Neural progenitor cell (in vitro differentiated cells): ENCODE data around the gene PSMG4. TPM values are rescaled to one million over a fixed set of nuclear protein-coding genes. Genes with fewer than 3 reads are reported as not detected.

Experiments
- DNase-seq: peaks from one replicate; pipeline ENCODE4 v3.0.0-alpha.2; 2016; ENCODE audit warnings: low spot score
- H2AFZ ChIP-seq: fragments of 200-600 bp; sonication (generic); replicated peaks from 2 replicates; pipeline ENCODE4 v1.6.1; 2016; ENCODE audit warnings: antibody characterized with exemption
- H3F3A ChIP-seq: fragments of 200-600 bp; sonication (generic); 2 replicates; pipeline ENCODE4 v1.6.1; 2016; ENCODE audit warnings: antibody characterized with exemption, low read depth
- H3K27ac ChIP-seq: fragments of 200-600 bp; sonication (generic); 2 replicates; pipeline ENCODE4 v1.5.1; 2016; ENCODE audit warnings: mild to moderate bottlenecking
- H3K27me3 ChIP-seq: fragments of 200-600 bp; sonication (generic); 2 replicates; pipeline ENCODE4 v1.6.1; 2016; ENCODE audit warnings: mild to moderate bottlenecking, moderate library complexity
- H3K36me3 ChIP-seq: fragments of 200-600 bp; sonication (generic); 2 replicates; pipeline ENCODE4 v1.5.1; 2016
- H3K4me1 ChIP-seq: fragments of 200-600 bp; sonication (generic); 2 replicates; pipeline ENCODE4 v1.6.1; 2016; ENCODE audit warnings: mixed run types
- H3K4me2 ChIP-seq: fragments of 200-600 bp; sonication (generic); 2 replicates; pipeline ENCODE4 v1.6.1; 2016
- H3K4me3 ChIP-seq: fragments of 200-600 bp; sonication (generic); 2 replicates; pipeline ENCODE4 v1.5.1; 2016
- H3K79me2 ChIP-seq: fragments of 200-600 bp; sonication (generic); 2 replicates; pipeline ENCODE4 v1.6.1; 2016; ENCODE audit warnings: low read depth
- H3K9ac ChIP-seq: fragments of 200-600 bp; sonication (generic); 2 replicates; pipeline ENCODE4 v1.6.1; 2016
- H3K9me3 ChIP-seq: fragments of 200-600 bp; sonication (generic); 2 replicates; pipeline ENCODE4 v1.5.1; 2016; ENCODE audit warnings: low read depth
- H4K20me1 ChIP-seq: fragments of 200-600 bp; sonication (generic); 2 replicates; pipeline ENCODE4 v1.6.1; 2016; ENCODE audit warnings: low read depth
- H3K27ac Mint-ChIP-seq: 3 replicates; pipeline ENCODE4 v1.8.0; 2021; ENCODE audit warnings: mixed read lengths
- H3K27me3 Mint-ChIP-seq: 2 replicates; pipeline ENCODE4 v1.8.0; 2022; ENCODE audit warnings: low read depth, mild to moderate bottlenecking, inconsistent platforms, moderate library complexity, mixed read lengths; ENCODE audit not compliant: insufficient read depth
- H3K36me3 Mint-ChIP-seq: 3 replicates; pipeline ENCODE4 v1.8.0; 2021; ENCODE audit warnings: mixed read lengths
- H3K4me1 Mint-ChIP-seq: 3 replicates; pipeline ENCODE4 v1.8.0; 2021; ENCODE audit warnings: mixed read lengths
- H3K4me3 Mint-ChIP-seq: 3 replicates; pipeline ENCODE4 v1.8.0; 2021; ENCODE audit warnings: mild to moderate bottlenecking, moderate library complexity, mixed read lengths
- H3K9me3 Mint-ChIP-seq: 3 replicates; pipeline ENCODE4 v1.8.0; 2020; ENCODE audit warnings: mixed read lengths
- EZH2 ChIP-seq: fragments of 200-600 bp; sonication (generic); IDR thresholded peaks from 2 replicates; pipeline ENCODE4 v1.6.1; 2017; ENCODE audit warnings: antibody characterized with exemption, mild to moderate bottlenecking, moderate library complexity
- EZH2phosphoT487 ChIP-seq: fragments of 200-600 bp; sonication (generic); IDR thresholded peaks from 2 replicates; pipeline ENCODE4 v1.6.1; 2017; ENCODE audit warnings: antibody characterized with exemption
- total RNA-seq: library from RNA; depleted of rRNA; stranded (reverse); fragments of >200 nt; gene quantifications from 2 replicates; pipeline ENCODE4 v1.2.3, GENCODE V29; 2015; ENCODE audit warnings: low replicate concordance
- TF ChIP-seq, protein P1 (sequence below): fragments of 200-600 bp; sonication (generic); IDR thresholded peaks from 2 replicates; pipeline ENCODE4 v1.5.1; 2017; ENCODE audit warnings: antibody characterized with exemption, mild to moderate bottlenecking

Gene PSMG4
- total RNA-seq, 1 donor from 2014 or later = 15.2 TPM

- peaks cover 13% of the 10 kb centered on the region for H3F3A ChIP-seq
- no peak overlapping the region for H3K27ac ChIP-seq
- H4K20me1 ChIP-seq = no peaks in the 10 kb centered on the region
- Mint-ChIP-seq H3K27ac (no peak overlapping the region), H3K4me1 (peaks cover 57% of the 10 kb centered on the region), H3K9me3 (no peaks in the 10 kb centered on the region), H3K4me3 (peak overlapping the region; percentile 43), H3K36me3 (peaks cover 17% of the 10 kb centered on the region), H3K27me3 (peaks cover 5% of the 10 kb centered on the region)
- H3K79me2 ChIP-seq = no peaks in the 10 kb centered on the region
- no peaks in the 10 kb centered on the region for H3K9me3 ChIP-seq
- H3K9ac ChIP-seq = no peak overlapping the region
- H3K4me1 ChIP-seq = peaks cover 8% of the 10 kb centered on the region
- peaks cover 17% of the 10 kb centered on the region for H3K27me3 ChIP-seq
- H2AFZ ChIP-seq = no peak overlapping the region
- DNase-seq = no peak
- H3K36me3 ChIP-seq = no peaks in the 10 kb centered on the region
- H3K4me3 ChIP-seq = no peak overlapping the region
- no peak for TF ChIP-seq EZH2phosphoT487
- TF ChIP-seq, protein P1, sequence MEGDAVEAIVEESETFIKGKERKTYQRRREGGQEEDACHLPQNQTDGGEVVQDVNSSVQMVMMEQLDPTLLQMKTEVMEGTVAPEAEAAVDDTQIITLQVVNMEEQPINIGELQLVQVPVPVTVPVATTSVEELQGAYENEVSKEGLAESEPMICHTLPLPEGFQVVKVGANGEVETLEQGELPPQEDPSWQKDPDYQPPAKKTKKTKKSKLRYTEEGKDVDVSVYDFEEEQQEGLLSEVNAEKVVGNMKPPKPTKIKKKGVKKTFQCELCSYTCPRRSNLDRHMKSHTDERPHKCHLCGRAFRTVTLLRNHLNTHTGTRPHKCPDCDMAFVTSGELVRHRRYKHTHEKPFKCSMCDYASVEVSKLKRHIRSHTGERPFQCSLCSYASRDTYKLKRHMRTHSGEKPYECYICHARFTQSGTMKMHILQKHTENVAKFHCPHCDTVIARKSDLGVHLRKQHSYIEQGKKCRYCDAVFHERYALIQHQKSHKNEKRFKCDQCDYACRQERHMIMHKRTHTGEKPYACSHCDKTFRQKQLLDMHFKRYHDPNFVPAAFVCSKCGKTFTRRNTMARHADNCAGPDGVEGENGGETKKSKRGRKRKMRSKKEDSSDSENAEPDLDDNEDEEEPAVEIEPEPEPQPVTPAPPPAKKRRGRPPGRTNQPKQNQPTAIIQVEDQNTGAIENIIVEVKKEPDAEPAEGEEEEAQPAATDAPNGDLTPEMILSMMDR = no peak
- no peak for TF ChIP-seq EZH2
- no peak overlapping the region for H3K4me2 ChIP-seq
Measured at GRCh38 chr6:3236005-3236404, 22.7 kb upstream of the PSMG4 start.

DNA sequence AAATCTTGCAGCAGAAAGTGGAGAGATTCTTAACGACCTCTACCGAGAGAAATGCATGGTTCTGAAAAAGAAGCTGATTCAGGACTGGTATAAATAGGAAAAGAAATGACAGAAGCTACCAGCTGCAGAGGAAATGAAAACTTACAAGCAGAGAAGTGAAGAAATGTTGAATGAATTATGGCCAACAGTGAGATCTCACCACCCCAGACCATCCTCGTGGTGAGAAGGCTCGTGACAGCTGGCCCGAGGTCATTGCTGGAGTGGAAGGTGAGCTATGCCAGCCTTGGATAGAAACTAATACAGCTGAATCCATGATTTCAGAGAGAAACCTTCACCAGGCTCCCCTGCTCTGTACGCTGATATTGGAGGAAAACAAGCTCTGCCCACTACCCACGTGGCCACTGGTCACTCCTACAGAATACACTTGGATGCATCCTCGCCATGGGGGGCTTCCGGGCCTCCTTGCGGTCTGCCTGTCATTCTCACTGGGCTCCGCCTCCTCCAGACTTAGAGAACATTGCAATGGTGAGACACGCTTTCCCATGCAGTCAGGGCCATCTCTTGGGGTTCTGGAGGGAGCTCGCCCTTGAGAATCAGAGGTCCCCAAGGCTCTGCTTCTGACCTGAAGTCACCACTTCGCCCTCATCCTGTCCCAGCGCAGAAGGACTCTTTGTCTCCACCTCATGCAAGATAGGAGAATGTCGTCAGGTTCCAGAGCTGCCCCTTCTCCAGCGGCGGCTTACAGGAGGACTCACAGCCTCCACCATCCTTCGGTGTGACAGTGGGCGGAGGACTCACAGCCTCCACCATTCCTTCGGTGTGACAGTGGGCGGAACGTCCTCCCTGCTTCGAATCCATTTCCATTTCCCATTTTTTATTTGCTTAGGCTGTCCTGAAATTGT is 20.7 kb upstream of the PSMG4 start:
- peaks cover 8% of the 10 kb centered on the region for H3K27me3 Mint-ChIP-seq
- no peaks in the 10 kb centered on the region for H3K79me2 ChIP-seq
- no peak for DNase-seq
- H2AFZ ChIP-seq = no peak overlapping the region
- no peak overlapping the region for H3K27ac Mint-ChIP-seq
- H3K9me3 ChIP-seq = no peaks in the 10 kb centered on the region
- peaks cover 57% of the 10 kb centered on the region for H3K4me1 Mint-ChIP-seq
- no peaks in the 10 kb centered on the region for H3K36me3 ChIP-seq
- H3K9me3 Mint-ChIP-seq = no peaks in the 10 kb centered on the region
- H3K4me1 ChIP-seq = peaks cover 8% of the 10 kb centered on the region
- H3K4me3 ChIP-seq = no peak overlapping the region
- no peak overlapping the region for H3K4me2 ChIP-seq
- peaks cover 23% of the 10 kb centered on the region for H3K36me3 Mint-ChIP-seq
- H4K20me1 ChIP-seq = no peaks in the 10 kb centered on the region
- peaks cover 9% of the 10 kb centered on the region for H3K27me3 ChIP-seq
- no peak for TF ChIP-seq EZH2phosphoT487
- TF ChIP-seq, protein P1 = no peak
- TF ChIP-seq EZH2 = no peak
- H3K4me3 Mint-ChIP-seq = no peak overlapping the region
- no peak overlapping the region for H3K9ac ChIP-seq
- H3F3A ChIP-seq = peaks cover 12% of the 10 kb centered on the region
- H3K27ac ChIP-seq = no peak overlapping the region

GRCh38 chr6:3239110-3239830 is 19.5 kb upstream of the PSMG4 start:
- peaks cover 16% of the 10 kb centered on the region for H3F3A ChIP-seq
- H3K9me3 ChIP-seq = no peaks in the 10 kb centered on the region
- H3K27me3 ChIP-seq = no peaks in the 10 kb centered on the region
- no peak overlapping the region for H2AFZ ChIP-seq
- Mint-ChIP-seq H3K27ac (no peak overlapping the region), H3K9me3 (no peaks in the 10 kb centered on the region), H3K36me3 (peaks cover 33% of the 10 kb centered on the region), H3K4me3 (no peak overlapping the region), H3K27me3 (peaks cover 8% of the 10 kb centered on the region), H3K4me1 (peaks cover 50% of the 10 kb centered on the region)
- H3K4me1 ChIP-seq = peaks cover 11% of the 10 kb centered on the region
- H4K20me1 ChIP-seq = no peaks in the 10 kb centered on the region
- no peak overlapping the region for H3K27ac ChIP-seq
- H3K36me3 ChIP-seq = no peaks in the 10 kb centered on the region
- H3K79me2 ChIP-seq = no peaks in the 10 kb centered on the region
- TF ChIP-seq, protein P1 = peak; percentile 50
- TF ChIP-seq EZH2 (no peak), EZH2phosphoT487 (no peak)
- no peak overlapping the region for H3K9ac ChIP-seq
- H3K4me3 ChIP-seq = no peak overlapping the region
- H3K4me2 ChIP-seq = no peak overlapping the region
- peak; percentile 57 for DNase-seq
